ENCODE measurements around the gene ARRB2. TPM values are rescaled to one million over a fixed set of nuclear protein-coding genes. Genes with fewer than 3 reads are reported as not detected.

ARRB2 gene
- total RNA-seq, 1 donor from 2014 or later: 2.9 TPM

GRCh38 chr17:4704991-4705390 is 5.4 kb upstream of the ARRB2 start:
- TF ChIP-seq CTCF (IDR thresholded peaks at IDR 0.05; ENCODE audit: insufficient read depth, low read length, severe bottlenecking): no peak
- no peaks in the 10 kb centered on the region for H3K27me3 ChIP-seq (ENCODE audit: control insufficient read depth, insufficient read depth, low read length)
- no peak overlapping the region for H3K4me3 ChIP-seq (ENCODE audit: low read depth, low read length)
- no peak for FAIRE-seq
- no peaks in the 10 kb centered on the region for H3K36me3 ChIP-seq (ENCODE audit: control insufficient read depth, insufficient read depth, low read length)
- DNase-seq (ENCODE audit: low read depth): no peak

- H3K4me3 ChIP-seq (ENCODE audit: low read depth, low read length): no peak overlapping the region
- no peak for TF ChIP-seq CTCF (IDR thresholded peaks at IDR 0.05; ENCODE audit: insufficient read depth, low read length, severe bottlenecking)
- H3K36me3 ChIP-seq (ENCODE audit: control insufficient read depth, insufficient read depth, low read length): no peaks in the 10 kb centered on the region
- peak; percentile 20 for DNase-seq (ENCODE audit: low read depth)
- no peaks in the 10 kb centered on the region for H3K27me3 ChIP-seq (ENCODE audit: control insufficient read depth, insufficient read depth, low read length)
- peak; percentile 50 for FAIRE-seq
Observed at GRCh38 chr17:4706121-4706520, 4.3 kb upstream of the ARRB2 start.

GRCh38 chr17:4708436-4708835 is 2.0 kb upstream of the ARRB2 start:
- Histone ChIP-seq H3K27me3 (ENCODE audit: control insufficient read depth, insufficient read depth, low read length) (no peaks in the 10 kb centered on the region), H3K4me3 (ENCODE audit: low read depth, low read length) (no peak overlapping the region), H3K36me3 (ENCODE audit: control insufficient read depth, insufficient read depth, low read length) (no peaks in the 10 kb centered on the region)
- TF ChIP-seq CTCF (IDR thresholded peaks at IDR 0.05; ENCODE audit: insufficient read depth, low read length, severe bottlenecking): no peak
- no peak for DNase-seq (ENCODE audit: low read depth)
- FAIRE-seq: no peak

GRCh38 chr17:4710693-4711634 is 532 bp downstream of the ARRB2 start:
- Histone ChIP-seq H3K4me3 (ENCODE audit: low read depth, low read length) (peak overlapping the region; percentile 53), H3K27me3 (ENCODE audit: control insufficient read depth, insufficient read depth, low read length) (no peaks in the 10 kb centered on the region), H3K36me3 (ENCODE audit: control insufficient read depth, insufficient read depth, low read length) (no peaks in the 10 kb centered on the region)
- TF ChIP-seq CTCF (IDR thresholded peaks at IDR 0.05; ENCODE audit: insufficient read depth, low read length, severe bottlenecking): no peak
- DNase-seq (ENCODE audit: low read depth) (no peak), FAIRE-seq (no peak)

GRCh38 chr17:4711661-4712181 is 1.3 kb downstream of the ARRB2 start:
- no peak for DNase-seq (ENCODE audit: low read depth)
- FAIRE-seq: no peak
- TF ChIP-seq CTCF (IDR thresholded peaks at IDR 0.05; ENCODE audit: insufficient read depth, low read length, severe bottlenecking): no peak
- no peaks in the 10 kb centered on the region for H3K27me3 ChIP-seq (ENCODE audit: control insufficient read depth, insufficient read depth, low read length)
- no peak overlapping the region for H3K4me3 ChIP-seq (ENCODE audit: low read depth, low read length)
- H3K36me3 ChIP-seq (ENCODE audit: control insufficient read depth, insufficient read depth, low read length): no peaks in the 10 kb centered on the region
